RKO (cell line): ENCODE measurements around the gene DAAM1.

ENCODE experiments used
- DNase-seq: peaks from one replicate; pipeline ENCODE4 v3.0.0-alpha.2; 2016; ENCODE audit warnings: low spot score

Gene DAAM1

GRCh38 chr14:59254911-59255545 is 66.6 kb downstream of the DAAM1 start:
- DNase-seq: no peak

GRCh38 chr14:59256331-59256730 is 67.9 kb downstream of the DAAM1 start:
- DNase-seq: no peak

DNA sequence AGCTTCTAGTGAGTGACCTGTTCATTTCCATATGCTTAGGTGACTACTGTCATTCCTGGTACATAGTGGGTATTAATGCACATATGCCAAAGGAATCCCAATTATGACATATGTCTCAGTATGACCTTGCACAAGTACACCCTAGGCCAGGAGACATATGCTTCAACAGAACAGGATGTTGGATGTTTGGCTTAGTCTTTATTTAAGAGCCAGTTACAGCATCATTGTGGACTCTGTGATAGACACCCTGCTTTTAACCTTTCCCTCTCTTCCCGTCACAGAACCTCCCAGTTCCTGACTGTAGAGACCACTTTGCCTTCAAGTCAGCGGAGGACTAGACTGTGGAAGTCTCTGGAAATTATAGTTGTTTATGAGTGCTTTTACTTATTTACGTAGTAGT is 72.9 kb downstream of the DAAM1 start:
- no peak for DNase-seq

DNA sequence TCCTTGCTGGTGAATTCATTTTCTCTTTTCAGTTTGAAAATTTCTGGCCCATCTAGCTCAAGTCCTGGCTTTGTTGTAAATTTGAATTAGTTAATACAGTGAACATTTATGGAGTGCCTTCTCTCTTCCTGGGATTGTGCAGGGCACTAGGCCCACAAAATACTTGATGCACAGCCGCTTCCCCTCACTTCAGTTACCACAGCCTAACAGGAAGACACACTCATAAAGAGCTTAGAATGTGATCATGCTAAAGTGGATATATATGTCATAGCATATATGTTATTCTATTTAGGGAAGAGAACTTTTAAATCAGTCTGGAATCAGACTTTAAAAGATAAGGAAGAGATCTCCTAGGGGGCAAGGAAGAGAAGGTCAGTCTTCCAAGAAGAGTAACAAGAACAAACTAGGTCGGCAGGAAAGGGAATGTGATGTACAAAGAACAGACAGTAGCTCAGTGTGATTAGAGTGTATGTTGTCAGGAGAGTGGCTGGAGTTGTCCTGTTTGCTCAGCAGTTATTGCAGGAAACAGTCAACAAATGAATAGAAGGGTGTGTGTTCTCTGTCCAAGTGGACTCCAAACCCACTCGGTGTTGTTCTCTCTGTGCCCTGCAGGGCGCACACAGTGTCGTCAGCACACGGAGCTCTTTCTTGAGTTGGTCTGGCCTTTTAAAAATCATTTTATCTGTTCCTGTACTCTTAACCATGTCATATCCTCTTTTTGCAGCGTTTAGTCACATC is 74.4 kb downstream of the DAAM1 start:
- peak; percentile 8 for DNase-seq

DNA sequence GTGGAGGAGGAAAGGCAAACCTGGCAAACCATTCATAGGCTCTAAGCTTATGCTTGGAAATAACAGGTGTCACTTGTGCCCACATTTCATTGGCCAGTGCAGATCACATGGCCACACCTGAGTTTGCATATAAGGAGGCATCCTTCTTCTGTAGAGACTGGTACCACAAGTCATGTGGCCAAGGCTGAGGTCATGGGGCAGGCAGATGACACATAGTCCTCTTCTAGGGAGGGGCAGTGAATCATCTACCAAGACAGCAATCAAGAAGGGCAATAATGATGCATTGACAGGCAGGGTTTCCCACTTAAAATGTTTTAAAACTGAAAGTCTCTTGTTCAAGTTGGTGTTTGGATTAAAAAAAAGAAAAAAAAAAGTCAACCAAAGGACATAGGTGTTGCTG is 77.3 kb downstream of the DAAM1 start:
- peak; percentile 50 for DNase-seq

GRCh38 chr14:59267046-59267445 is 78.6 kb downstream of the DAAM1 start:
- DNase-seq: no peak

GRCh38 chr14:59268011-59268410 is 79.5 kb downstream of the DAAM1 start:
- peak; percentile 75 for DNase-seq

GRCh38 chr14:59268858-59269257 is 80.4 kb downstream of the DAAM1 start:
- DNase-seq: no peak

DNA sequence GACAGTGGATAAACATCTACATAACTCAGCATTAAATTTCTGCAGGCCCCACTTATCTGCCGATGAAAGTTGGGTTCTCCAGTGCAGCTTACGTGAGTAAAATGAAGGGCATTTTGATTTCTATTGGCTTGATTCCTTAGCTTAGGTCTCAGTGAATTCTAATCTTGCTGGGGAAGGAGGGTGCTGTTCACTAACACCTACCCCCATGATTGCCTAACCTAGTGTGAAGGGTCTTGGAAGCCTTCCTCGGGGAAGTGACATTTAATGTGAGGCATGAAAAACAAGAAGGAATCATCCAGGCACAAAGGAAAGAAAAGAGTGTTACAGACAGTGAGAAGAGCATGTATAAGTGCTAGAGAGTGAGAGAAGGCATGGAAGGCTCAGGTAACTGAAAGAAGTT is 81.0 kb downstream of the DAAM1 start:
- DNase-seq: no peak

- no peak for DNase-seq
These were observed 82.8 kb downstream of the DAAM1 start for GRCh38 chr14:59271256-59271655.

DNA sequence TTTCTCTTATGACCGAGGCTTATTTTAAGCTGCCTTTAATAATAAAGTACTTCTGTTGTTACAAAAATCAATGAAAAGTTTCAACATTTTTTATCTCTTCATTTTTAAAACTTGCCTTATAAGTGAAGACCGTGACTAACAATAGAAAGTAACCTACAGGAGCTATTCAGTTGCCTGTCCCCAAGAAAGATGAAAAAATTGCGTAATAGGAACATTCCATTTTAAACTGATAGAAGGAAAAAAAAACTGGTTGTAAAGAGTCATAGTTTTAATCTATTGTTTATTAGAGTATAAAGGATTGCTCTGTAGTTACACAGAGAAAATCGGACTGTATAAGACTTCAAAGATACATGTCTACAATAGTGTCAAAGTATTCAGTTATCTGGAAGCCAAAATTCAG is 83.3 kb downstream of the DAAM1 start:
- DNase-seq: no peak

GRCh38 chr14:59272633-59273032 is 84.2 kb downstream of the DAAM1 start:
- DNase-seq: no peak

DNA sequence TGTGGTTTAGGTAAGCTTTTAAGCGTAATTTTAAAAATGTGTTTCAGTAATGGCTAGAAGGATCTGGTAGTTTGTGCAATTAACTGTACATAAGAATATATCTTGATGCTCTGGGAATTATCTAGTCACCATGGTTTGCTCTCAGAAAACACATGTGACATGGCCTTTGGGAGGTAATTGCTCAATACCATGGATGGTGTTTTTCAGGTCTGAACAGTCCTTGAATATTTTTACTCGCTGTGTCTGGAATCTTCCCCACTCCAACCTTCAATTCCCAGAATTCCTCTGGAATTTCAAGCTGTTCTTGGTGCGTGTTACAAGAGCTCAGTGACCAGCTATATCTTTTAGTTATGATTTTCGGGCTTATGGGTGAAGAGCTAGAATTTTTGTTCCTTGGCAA is 85.3 kb downstream of the DAAM1 start:
- DNase-seq: no peak

DNA sequence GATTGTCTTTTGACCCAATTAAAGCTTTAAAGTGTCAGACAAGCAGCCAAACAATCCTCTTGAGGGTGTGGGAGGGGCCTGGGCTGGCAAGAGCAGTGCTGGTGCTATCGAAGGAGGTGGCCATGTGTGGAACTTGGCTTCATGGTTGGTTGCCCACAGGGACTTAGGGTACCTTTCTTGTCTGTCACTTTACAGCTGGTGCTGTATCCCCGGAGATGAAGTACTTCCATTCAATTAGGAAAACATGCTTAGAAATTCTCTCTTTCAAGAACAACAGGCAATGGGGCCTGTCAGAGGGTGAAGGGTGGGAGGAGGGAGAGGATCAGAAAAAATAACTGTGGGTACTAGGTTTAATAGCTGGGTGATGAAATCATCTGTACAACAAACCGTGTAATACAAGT is 86.5 kb downstream of the DAAM1 start:
- no peak for DNase-seq

DNA sequence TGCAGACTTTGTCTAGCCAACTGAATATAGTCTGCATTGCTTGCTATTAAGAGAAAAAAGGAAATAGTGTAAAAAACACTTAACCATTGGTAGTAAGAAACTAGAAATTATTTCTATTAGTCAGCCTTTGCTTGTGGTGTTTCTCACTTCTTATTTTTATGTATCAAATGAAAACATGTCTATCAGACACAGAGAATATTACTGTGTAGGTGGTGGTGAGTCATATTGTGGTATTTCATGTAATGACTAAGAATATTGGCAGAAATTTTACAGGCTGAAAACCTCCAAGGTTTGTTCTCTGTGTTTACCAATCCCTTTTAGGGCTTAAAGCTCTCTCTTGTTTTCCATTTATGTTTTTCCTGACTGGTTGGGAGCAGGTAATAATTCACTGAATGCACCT is 87.2 kb downstream of the DAAM1 start:
- DNase-seq: peak; percentile 89

- DNase-seq: no peak
These were observed 87.8 kb downstream of the DAAM1 start for GRCh38 chr14:59276235-59276634.

GRCh38 chr14:59277659-59278058 is 89.2 kb downstream of the DAAM1 start:
- DNase-seq: no peak

- peak; percentile 92 for DNase-seq
These were observed 89.6 kb downstream of the DAAM1 start for GRCh38 chr14:59278111-59278510.

DNA sequence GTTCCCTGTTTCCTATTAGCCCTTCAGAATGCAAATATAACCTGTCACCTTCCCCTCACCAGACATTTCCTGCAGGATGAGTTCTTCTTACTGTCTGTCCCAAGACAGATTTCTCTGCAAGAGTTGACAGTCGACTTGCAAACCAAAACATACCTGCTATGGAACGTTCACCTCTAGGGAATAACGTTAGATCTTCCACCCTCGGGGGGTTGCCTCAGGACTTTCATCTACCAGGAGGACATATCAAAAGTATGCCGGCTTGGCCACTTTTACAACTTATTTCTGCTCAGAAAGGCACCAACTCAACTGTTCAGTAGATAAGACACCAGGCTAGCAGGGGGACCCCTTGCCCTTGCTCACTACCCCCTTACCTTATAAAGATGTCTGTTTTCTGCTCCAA is 92.5 kb downstream of the DAAM1 start:
- no peak for DNase-seq

DNA sequence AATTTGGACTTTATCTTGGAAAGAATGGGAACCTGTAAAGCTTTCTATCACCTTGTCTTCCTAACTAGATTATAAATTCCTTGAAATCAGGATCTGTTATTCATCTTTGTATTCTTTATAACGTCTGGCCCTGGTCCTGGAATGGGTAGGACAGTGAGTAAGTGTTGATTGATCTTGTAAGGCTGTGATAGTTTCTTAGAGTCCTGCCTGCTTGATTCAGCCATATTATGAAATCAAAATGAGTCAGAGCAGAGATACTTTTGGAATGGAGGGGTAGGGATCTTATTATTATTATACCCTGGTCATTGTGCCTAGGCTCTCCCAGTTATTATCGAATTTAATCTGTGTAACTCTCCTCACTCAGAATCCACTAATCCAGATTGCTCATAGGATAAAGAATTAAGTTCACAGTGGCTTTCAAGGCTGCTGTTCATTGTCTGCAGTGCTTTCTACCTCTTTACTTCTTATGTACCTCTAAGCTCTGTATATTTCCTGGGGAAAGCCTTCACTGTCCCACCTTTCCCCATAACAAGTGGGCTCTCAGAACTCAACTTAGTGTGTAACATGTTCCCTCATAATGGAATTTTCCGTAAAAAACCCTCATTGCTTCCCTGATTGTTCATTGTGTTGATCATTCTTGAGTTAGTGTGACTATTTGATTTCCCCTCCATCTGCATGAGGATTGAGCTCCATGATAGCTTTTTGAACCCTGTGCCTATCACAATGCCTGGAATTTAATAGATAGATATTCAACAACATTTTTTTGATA is 93.3 kb downstream of the DAAM1 start:
- peak; percentile 4 for DNase-seq

DNA sequence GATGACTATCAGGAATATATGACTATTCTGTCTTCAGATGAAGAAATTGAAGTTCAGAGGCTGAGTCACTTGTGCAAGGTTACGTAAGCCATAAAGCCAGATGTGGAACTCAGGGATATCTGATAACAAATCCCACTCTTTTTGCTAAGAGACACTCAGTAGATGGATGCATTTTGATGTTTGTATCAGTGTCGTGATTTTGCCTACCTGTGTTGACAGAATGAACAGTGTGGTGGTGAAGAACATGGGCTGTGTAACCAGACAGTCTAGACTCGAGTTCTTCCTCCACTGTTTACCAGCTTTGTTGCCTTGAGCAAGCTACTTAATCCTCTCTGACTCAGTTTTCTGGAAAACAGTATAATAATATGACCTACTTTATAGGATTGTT is 93.9 kb downstream of the DAAM1 start:
- DNase-seq: no peak

DNA sequence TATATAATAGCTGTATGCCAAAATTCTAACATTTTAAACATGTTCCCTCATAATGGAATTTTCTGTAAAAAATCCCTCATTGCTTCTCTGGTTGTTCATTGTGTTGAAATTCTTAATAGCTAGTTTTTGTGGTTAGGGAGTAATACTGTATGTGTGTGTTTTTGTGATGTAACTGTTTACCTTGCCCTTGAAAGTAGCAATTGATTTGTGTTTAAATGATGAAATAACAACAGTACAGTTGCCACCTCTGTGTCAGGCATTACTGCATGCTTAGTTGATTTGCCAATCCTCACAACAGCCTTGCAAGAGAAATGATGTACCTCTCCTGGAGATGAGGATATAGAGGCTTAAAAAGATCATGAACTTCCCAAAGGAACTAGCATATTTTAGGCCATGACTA is 94.9 kb downstream of the DAAM1 start:
- DNase-seq: no peak

DNA sequence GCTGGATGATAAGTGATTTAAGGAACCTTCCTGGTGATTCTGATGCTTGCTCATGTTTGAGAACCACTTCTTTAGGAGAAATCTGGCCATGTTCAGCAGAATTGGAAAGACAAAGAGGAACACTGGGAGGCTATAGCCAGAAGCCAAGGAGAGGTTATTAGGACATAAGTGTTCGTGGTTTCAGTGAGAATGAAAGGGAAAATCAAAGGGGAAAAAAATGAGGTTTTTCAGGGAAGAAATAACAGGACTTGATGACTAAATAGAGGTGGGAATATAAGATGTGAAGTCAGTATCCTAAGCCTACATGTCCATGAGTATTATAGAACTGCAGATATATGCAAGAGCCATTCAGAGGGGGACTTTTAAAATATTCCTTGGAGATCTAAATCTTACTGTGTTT is 95.6 kb downstream of the DAAM1 start:
- no peak for DNase-seq
